DOHH2 (cell line): ENCODE results near the gene FMNL2.

Experiments used
- EZH2phosphoT487 ChIP-seq: fragments of 200-600 bp; sonication (generic); IDR thresholded peaks from 2 replicates; pipeline ENCODE4 v1.6.1; 2017; ENCODE audit warnings: borderline replicate concordance, mild to moderate bottlenecking, antibody characterized with exemption, low read length, moderate library complexity, mixed read lengths
- TF ChIP-seq, protein P1 (sequence below): fragments of 200-600 bp; sonication (generic); IDR thresholded peaks from one replicate; pipeline ENCODE4 v1.5.1; 2014; ENCODE audit warnings: antibody characterized with exemption, mild to moderate bottlenecking, low read depth, low read length; ENCODE audit not compliant: poor library complexity, severe bottlenecking

DNA sequence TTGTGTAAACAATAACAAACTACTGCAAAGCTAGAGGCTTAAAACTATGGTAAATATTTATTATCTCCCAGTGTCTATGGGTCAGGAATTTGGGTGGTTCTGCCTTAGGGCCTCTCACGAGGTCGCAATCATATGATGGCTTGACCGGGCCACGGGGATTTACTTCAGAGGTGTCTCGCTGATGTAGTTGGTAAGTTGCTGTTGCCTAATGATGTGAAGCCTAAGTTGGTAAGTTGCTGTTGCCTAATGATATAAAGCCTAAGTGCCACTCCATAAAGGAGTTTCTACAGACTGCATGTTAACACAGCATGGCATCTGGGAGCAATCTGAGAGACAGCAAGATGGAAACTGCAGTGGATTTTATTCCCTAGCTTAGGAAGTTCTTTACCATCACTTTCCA lies 35.8 kb downstream of the FMNL2 start:
- TF ChIP-seq, protein P1, sequence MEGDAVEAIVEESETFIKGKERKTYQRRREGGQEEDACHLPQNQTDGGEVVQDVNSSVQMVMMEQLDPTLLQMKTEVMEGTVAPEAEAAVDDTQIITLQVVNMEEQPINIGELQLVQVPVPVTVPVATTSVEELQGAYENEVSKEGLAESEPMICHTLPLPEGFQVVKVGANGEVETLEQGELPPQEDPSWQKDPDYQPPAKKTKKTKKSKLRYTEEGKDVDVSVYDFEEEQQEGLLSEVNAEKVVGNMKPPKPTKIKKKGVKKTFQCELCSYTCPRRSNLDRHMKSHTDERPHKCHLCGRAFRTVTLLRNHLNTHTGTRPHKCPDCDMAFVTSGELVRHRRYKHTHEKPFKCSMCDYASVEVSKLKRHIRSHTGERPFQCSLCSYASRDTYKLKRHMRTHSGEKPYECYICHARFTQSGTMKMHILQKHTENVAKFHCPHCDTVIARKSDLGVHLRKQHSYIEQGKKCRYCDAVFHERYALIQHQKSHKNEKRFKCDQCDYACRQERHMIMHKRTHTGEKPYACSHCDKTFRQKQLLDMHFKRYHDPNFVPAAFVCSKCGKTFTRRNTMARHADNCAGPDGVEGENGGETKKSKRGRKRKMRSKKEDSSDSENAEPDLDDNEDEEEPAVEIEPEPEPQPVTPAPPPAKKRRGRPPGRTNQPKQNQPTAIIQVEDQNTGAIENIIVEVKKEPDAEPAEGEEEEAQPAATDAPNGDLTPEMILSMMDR: no peak
- TF ChIP-seq EZH2phosphoT487: no peak
